NCI-H2107 (cell line): ENCODE results near the gene DHRS2.
"Not testable (repeated sequence)": the region's sequence is repeated elsewhere in the genome, so short reads cannot be mapped to it uniquely, and the experiment has no call there.

Source experiments
- DNase-seq: peaks from one replicate; lab custom pipeline; 2025; lab: John Stamatoyannopoulos, UW

The DHRS2 gene

GRCh38 chr14:23636317-23637211, at the start of gene DHRS2:
Gene DHRS2, plus strand, starts transcription at chr14:23636364. Its CDS starts 2,501 bp downstream, at chr14:23638865.
- no peak for DNase-seq

- DNase-seq = peak; percentile 88
Measured at GRCh38 chr14:23588884-23589598, 47.1 kb upstream of the DHRS2 start.

GRCh38 chr14:23589606-23590005, 46.6 kb upstream of the DHRS2 start:
- DNase-seq = no peak

- no peak for DNase-seq
Measured at GRCh38 chr14:23590198-23590597, 46.0 kb upstream of the DHRS2 start.

- DNase-seq = not testable (repeated sequence)
Measured at GRCh38 chr14:23594191-23594590, 42.0 kb upstream of the DHRS2 start.

GRCh38 chr14:23600322-23600707, 35.8 kb upstream of the DHRS2 start:
- no peak for DNase-seq

GRCh38 chr14:23600806-23601205, 35.4 kb upstream of the DHRS2 start:
- DNase-seq = no peak

GRCh38 chr14:23601424-23601823, 34.7 kb upstream of the DHRS2 start:
- no peak for DNase-seq

GRCh38 chr14:23601845-23602180, 34.4 kb upstream of the DHRS2 start:
- DNase-seq = no peak

GRCh38 chr14:23602181-23603095, 33.7 kb upstream of the DHRS2 start:
- DNase-seq = no peak

GRCh38 chr14:23603103-23603502, 33.1 kb upstream of the DHRS2 start:
- DNase-seq = no peak

- no peak for DNase-seq
Measured at GRCh38 chr14:23604148-23604547, 32.0 kb upstream of the DHRS2 start.

GRCh38 chr14:23604675-23605170, 31.4 kb upstream of the DHRS2 start:
- no peak for DNase-seq

GRCh38 chr14:23605931-23606585, 30.1 kb upstream of the DHRS2 start:
- no peak for DNase-seq

- DNase-seq = no peak
Measured at GRCh38 chr14:23608454-23608853, 27.7 kb upstream of the DHRS2 start.

- no peak for DNase-seq
Measured at GRCh38 chr14:23609001-23609400, 27.2 kb upstream of the DHRS2 start.

GRCh38 chr14:23609411-23610089, 26.6 kb upstream of the DHRS2 start:
- DNase-seq = not testable (repeated sequence)

GRCh38 chr14:23610090-23610814, 25.9 kb upstream of the DHRS2 start:
- no peak for DNase-seq

GRCh38 chr14:23610815-23611289, 25.3 kb upstream of the DHRS2 start:
- no peak for DNase-seq

GRCh38 chr14:23612354-23612732, 23.8 kb upstream of the DHRS2 start:
- no peak for DNase-seq
